DOHH2 (cell line): ENCODE data around the gene NAIF1.

Experiments used
- H3F3A ChIP-seq: fragments of 200-600 bp; sonication (generic), shearing (Covaris generic); 2 replicates; pipeline ENCODE4 v1.6.0; 2016; ENCODE audit warnings: antibody characterized with exemption, mild to moderate bottlenecking; ENCODE audit not compliant: control insufficient read depth, insufficient read depth
- H3K27ac ChIP-seq: fragments of 200-600 bp; sonication (generic); 2 replicates; pipeline ENCODE4 v1.5.1; 2014; ENCODE audit warnings: low read depth, mild to moderate bottlenecking, low read length, moderate library complexity
- H3K27me3 ChIP-seq: fragments of 200-600 bp; sonication (generic); 2 replicates; pipeline ENCODE4 v1.6.1; 2014; ENCODE audit warnings: mild to moderate bottlenecking, low read length, mixed read lengths; ENCODE audit not compliant: control insufficient read depth
- H3K36me3 ChIP-seq: fragments of 200-600 bp; sonication (generic); 2 replicates; pipeline ENCODE4 v1.6.1; 2014; ENCODE audit warnings: mild to moderate bottlenecking, low read length, moderate library complexity, mixed read lengths; ENCODE audit not compliant: control insufficient read depth
- H3K4me1 ChIP-seq: fragments of 200-600 bp; sonication (generic); 2 replicates; pipeline ENCODE4 v1.6.1; 2014; ENCODE audit warnings: mild to moderate bottlenecking, low read length, mixed read lengths; ENCODE audit not compliant: control insufficient read depth
- H3K4me2 ChIP-seq: fragments of 200-600 bp; sonication (generic); 2 replicates; pipeline ENCODE4 v1.6.0; 2014; ENCODE audit warnings: mild to moderate bottlenecking, low read length, moderate library complexity
- H3K4me3 ChIP-seq: fragments of 200-600 bp; sonication (generic); 2 replicates; pipeline ENCODE4 v1.5.1; 2014; ENCODE audit warnings: mild to moderate bottlenecking, low read length, mixed read lengths
- H3K79me2 ChIP-seq: fragments of 200-600 bp; sonication (generic); 2 replicates; pipeline ENCODE4 v1.6.1; 2014; ENCODE audit warnings: mild to moderate bottlenecking, low read length, mixed read lengths; ENCODE audit not compliant: control insufficient read depth
- H3K9me2 ChIP-seq: fragments of 200-600 bp; sonication (generic); replicated peaks from 2 replicates; pipeline ENCODE4 v1.6.1; 2014; ENCODE audit warnings: mild to moderate bottlenecking, low read length, mixed read lengths; ENCODE audit not compliant: control insufficient read depth
- H3K9me3 ChIP-seq: fragments of 200-600 bp; sonication (generic); 2 replicates; pipeline ENCODE4 v1.6.1; 2014; ENCODE audit warnings: antibody characterized with exemption, low read length, mixed read lengths; ENCODE audit not compliant: control insufficient read depth, insufficient read depth
- H4K20me1 ChIP-seq: fragments of 200-600 bp; sonication (generic); 2 replicates; pipeline ENCODE4 v1.6.0; 2014; ENCODE audit warnings: low read depth, mild to moderate bottlenecking, antibody characterized with exemption, low read length, moderate library complexity; ENCODE audit not compliant: control insufficient read depth, insufficient read depth
- CTCF ChIP-seq: fragments of 200-600 bp; sonication (generic); IDR thresholded peaks from one replicate; pipeline ENCODE4 v1.5.1; 2014; ENCODE audit warnings: antibody characterized with exemption, mild to moderate bottlenecking, low read depth, low read length; ENCODE audit not compliant: poor library complexity, severe bottlenecking
- EZH2phosphoT487 ChIP-seq: fragments of 200-600 bp; sonication (generic); IDR thresholded peaks from 2 replicates; pipeline ENCODE4 v1.6.1; 2017; ENCODE audit warnings: borderline replicate concordance, mild to moderate bottlenecking, antibody characterized with exemption, low read length, moderate library complexity, mixed read lengths

Gene NAIF1

GRCh38 chr9:128102196-128102595 lies 35.1 kb upstream of the NAIF1 start:
- Histone ChIP-seq H3K27me3 (no peaks in the 10 kb centered on the region), H3K27ac (no peak overlapping the region), H3F3A (no peaks in the 10 kb centered on the region), H3K4me2 (no peak overlapping the region), H3K79me2 (peaks cover 16% of the 10 kb centered on the region), H3K36me3 (peaks cover 44% of the 10 kb centered on the region), H4K20me1 (no peaks in the 10 kb centered on the region), H3K9me3 (no peaks in the 10 kb centered on the region), H3K9me2 (no peaks in the 10 kb centered on the region), H3K4me1 (no peaks in the 10 kb centered on the region), H3K4me3 (no peak overlapping the region)
- TF ChIP-seq EZH2phosphoT487 (no peak), CTCF (no peak)

- no peak for TF ChIP-seq EZH2phosphoT487
- TF ChIP-seq CTCF = no peak
- Histone ChIP-seq H3K27ac (no peak overlapping the region), H3K27me3 (no peaks in the 10 kb centered on the region), H3K9me3 (no peaks in the 10 kb centered on the region), H3K4me2 (no peak overlapping the region), H4K20me1 (no peaks in the 10 kb centered on the region), H3K9me2 (no peaks in the 10 kb centered on the region), H3K79me2 (peaks cover 20% of the 10 kb centered on the region), H3K4me3 (no peak overlapping the region), H3K36me3 (peaks cover 38% of the 10 kb centered on the region), H3F3A (no peaks in the 10 kb centered on the region), H3K4me1 (no peaks in the 10 kb centered on the region)
Measured at GRCh38 chr9:128101690-128102089, 34.6 kb upstream of the NAIF1 start.

DNA sequence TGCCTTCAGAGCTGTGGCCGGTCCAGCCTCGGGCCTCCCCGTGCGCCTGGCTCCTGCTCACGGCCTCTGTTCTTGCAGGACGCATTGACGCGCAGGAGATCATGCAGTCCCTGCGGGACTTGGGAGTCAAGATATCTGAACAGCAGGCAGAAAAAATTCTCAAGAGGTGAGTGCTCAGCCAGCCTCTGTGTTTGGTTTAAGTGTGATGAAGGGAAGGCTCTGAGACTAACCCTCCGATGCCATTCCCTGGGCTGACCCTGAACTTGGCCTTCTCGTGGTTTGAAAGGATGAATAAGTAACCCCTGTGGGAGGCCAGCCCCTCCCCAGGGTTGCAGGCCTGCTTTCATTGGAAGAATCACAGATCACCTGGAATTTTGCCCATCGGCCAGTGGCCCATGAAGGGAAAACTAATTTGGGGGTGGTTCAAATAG lies 34.1 kb upstream of the NAIF1 start:
- TF ChIP-seq EZH2phosphoT487 (no peak), CTCF (no peak)

DNA sequence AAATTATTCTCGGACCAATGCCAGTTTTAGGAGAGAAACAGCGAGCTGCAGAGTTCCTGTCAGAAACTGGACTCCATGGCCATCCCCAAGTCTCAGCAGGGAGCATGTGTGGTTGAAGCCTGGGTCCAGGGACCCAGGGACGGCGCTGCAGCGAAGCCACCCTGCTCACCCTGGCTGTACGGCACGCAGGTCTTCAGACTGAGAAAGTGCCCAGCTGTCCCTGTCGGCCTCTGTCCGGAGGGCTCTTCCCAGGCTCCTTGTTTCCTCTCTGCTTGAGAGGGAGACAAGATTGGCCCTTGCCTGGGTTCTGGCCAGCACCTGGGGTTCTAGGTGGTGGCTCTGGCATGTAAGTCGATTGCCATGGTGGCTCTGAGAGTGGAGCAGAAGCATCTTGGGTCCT lies 33.5 kb upstream of the NAIF1 start:
- Histone ChIP-seq H3K27ac (no peak overlapping the region), H3K36me3 (peaks cover 27% of the 10 kb centered on the region)

More for the DNA sequence above, 34.1 kb upstream of the NAIF1 start:
- Histone ChIP-seq H3K9me2 (no peaks in the 10 kb centered on the region), H3K27ac (no peak overlapping the region), H3K4me3 (no peak overlapping the region), H3K36me3 (peaks cover 34% of the 10 kb centered on the region), H4K20me1 (no peaks in the 10 kb centered on the region), H3K27me3 (no peaks in the 10 kb centered on the region), H3F3A (no peaks in the 10 kb centered on the region), H3K4me1 (no peaks in the 10 kb centered on the region), H3K79me2 (peaks cover 23% of the 10 kb centered on the region), H3K9me3 (no peaks in the 10 kb centered on the region), H3K4me2 (no peak overlapping the region)

More for the DNA sequence above, 33.5 kb upstream of the NAIF1 start:
- H3K27me3 ChIP-seq = no peaks in the 10 kb centered on the region
- no peaks in the 10 kb centered on the region for H3K4me1 ChIP-seq
- peaks cover 23% of the 10 kb centered on the region for H3K79me2 ChIP-seq
- no peaks in the 10 kb centered on the region for H4K20me1 ChIP-seq
- H3K4me3 ChIP-seq = no peak overlapping the region
- no peak overlapping the region for H3K4me2 ChIP-seq
- TF ChIP-seq CTCF (no peak), EZH2phosphoT487 (no peak)
- no peaks in the 10 kb centered on the region for H3K9me2 ChIP-seq
- H3K9me3 ChIP-seq = no peaks in the 10 kb centered on the region
- no peaks in the 10 kb centered on the region for H3F3A ChIP-seq
